22Rv1 (cell line): ENCODE data around the gene H1-8.

ENCODE experiments used
- ZFX ChIP-seq: fragments of 450-650 bp; IDR thresholded peaks from 2 replicates; pipeline ENCODE4 v1.6.1; 2017; ENCODE audit warnings: antibody characterized with exemption, borderline replicate concordance
- TF ChIP-seq, protein P1 (sequence below): fragments of 450-650 bp; IDR thresholded peaks from 2 replicates; pipeline ENCODE4 v1.5.1; 2017; ENCODE audit warnings: mild to moderate bottlenecking

DNA sequence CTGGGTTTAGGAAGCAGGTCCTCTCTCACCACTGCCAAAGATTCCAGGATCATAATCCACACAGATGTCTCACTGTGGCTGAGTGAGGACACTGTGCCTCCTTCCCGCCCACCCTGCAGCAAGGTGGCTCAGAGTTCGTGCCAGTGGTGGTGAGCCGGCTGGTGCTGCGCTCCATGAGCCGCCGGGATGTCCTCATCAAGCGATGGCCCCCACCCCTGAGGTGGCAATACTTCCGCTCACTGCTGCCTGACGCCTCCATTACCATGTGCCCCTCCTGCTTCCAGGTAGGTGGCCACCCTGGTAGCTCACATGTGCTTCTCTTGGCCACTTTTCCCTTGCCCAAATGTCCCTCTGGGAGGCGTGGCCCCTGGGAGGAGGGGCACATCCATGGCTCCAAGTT, 23.5 kb upstream of the H1-8 start:
- TF ChIP-seq, protein P1, sequence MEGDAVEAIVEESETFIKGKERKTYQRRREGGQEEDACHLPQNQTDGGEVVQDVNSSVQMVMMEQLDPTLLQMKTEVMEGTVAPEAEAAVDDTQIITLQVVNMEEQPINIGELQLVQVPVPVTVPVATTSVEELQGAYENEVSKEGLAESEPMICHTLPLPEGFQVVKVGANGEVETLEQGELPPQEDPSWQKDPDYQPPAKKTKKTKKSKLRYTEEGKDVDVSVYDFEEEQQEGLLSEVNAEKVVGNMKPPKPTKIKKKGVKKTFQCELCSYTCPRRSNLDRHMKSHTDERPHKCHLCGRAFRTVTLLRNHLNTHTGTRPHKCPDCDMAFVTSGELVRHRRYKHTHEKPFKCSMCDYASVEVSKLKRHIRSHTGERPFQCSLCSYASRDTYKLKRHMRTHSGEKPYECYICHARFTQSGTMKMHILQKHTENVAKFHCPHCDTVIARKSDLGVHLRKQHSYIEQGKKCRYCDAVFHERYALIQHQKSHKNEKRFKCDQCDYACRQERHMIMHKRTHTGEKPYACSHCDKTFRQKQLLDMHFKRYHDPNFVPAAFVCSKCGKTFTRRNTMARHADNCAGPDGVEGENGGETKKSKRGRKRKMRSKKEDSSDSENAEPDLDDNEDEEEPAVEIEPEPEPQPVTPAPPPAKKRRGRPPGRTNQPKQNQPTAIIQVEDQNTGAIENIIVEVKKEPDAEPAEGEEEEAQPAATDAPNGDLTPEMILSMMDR: no peak
- no peak for TF ChIP-seq ZFX
